ENCODE data around the gene MAD1L1.
A peak's percentile ranks its signal among the peaks of the same experiment; 100 is the strongest.

The MAD1L1 gene

GRCh38 chr7:1922071-1922869, 310.5 kb downstream of the MAD1L1 start:
- Mint-ChIP-seq H3K4me1 (peaks cover 31% of the 10 kb centered on the region), H3K27ac (no peak overlapping the region), H3K9me3 (no peaks in the 10 kb centered on the region), H3K4me3 (no peak overlapping the region), H3K36me3 (ENCODE audit: low read depth) (peaks cover 5% of the 10 kb centered on the region), H3K27me3 (ENCODE audit: low read depth, poor library complexity) (peaks cover 9% of the 10 kb centered on the region)
- no peak for TF ChIP-seq CTCF (IDR thresholded peaks at IDR 0.05)
- DNase-seq: no peak

GRCh38 chr7:1920881-1921280, 311.9 kb downstream of the MAD1L1 start:
- no peak for TF ChIP-seq CTCF (IDR thresholded peaks at IDR 0.05)
- H3K27me3 Mint-ChIP-seq (ENCODE audit: low read depth, poor library complexity): peaks cover 9% of the 10 kb centered on the region
- no peak overlapping the region for H3K4me3 Mint-ChIP-seq
- H3K36me3 Mint-ChIP-seq (ENCODE audit: low read depth): peaks cover 5% of the 10 kb centered on the region
- no peaks in the 10 kb centered on the region for H3K9me3 Mint-ChIP-seq
- peaks cover 19% of the 10 kb centered on the region for H3K4me1 Mint-ChIP-seq
- DNase-seq: no peak
- H3K27ac Mint-ChIP-seq: no peak overlapping the region

GRCh38 chr7:1920266-1920681, 312.5 kb downstream of the MAD1L1 start:
- peak overlapping the region; percentile 29 for H3K27ac Mint-ChIP-seq
- DNase-seq: no peak

GRCh38 chr7:1919539-1920265, 313.0 kb downstream of the MAD1L1 start:
- H3K36me3 Mint-ChIP-seq (ENCODE audit: low read depth): peaks cover 5% of the 10 kb centered on the region
- no peak for TF ChIP-seq CTCF (IDR thresholded peaks at IDR 0.05)
- peaks cover 14% of the 10 kb centered on the region for H3K4me1 Mint-ChIP-seq
- H3K27me3 Mint-ChIP-seq (ENCODE audit: low read depth, poor library complexity): peaks cover 9% of the 10 kb centered on the region
- H3K27ac Mint-ChIP-seq: peak overlapping the region; percentile 29
- no peak overlapping the region for H3K4me3 Mint-ChIP-seq
- no peak for DNase-seq
- H3K9me3 Mint-ChIP-seq: no peaks in the 10 kb centered on the region

More at GRCh38 chr7:1920266-1920681, 312.5 kb downstream of the MAD1L1 start:
- Mint-ChIP-seq H3K27me3 (ENCODE audit: low read depth, poor library complexity) (peaks cover 9% of the 10 kb centered on the region), H3K36me3 (ENCODE audit: low read depth) (peaks cover 5% of the 10 kb centered on the region), H3K4me3 (no peak overlapping the region), H3K9me3 (no peaks in the 10 kb centered on the region), H3K4me1 (peaks cover 14% of the 10 kb centered on the region)
- no peak for TF ChIP-seq CTCF (IDR thresholded peaks at IDR 0.05)

GRCh38 chr7:1918881-1919525, 313.7 kb downstream of the MAD1L1 start:
- H3K27ac Mint-ChIP-seq: no peak overlapping the region
- no peak overlapping the region for H3K4me3 Mint-ChIP-seq
- H3K9me3 Mint-ChIP-seq: no peaks in the 10 kb centered on the region
- TF ChIP-seq CTCF (IDR thresholded peaks at IDR 0.05): no peak
- peaks cover 9% of the 10 kb centered on the region for H3K27me3 Mint-ChIP-seq (ENCODE audit: low read depth, poor library complexity)
- no peak for DNase-seq
- H3K36me3 Mint-ChIP-seq (ENCODE audit: low read depth): peaks cover 5% of the 10 kb centered on the region
- peaks cover 19% of the 10 kb centered on the region for H3K4me1 Mint-ChIP-seq

Data from nephron progenitor cell (in vitro differentiated cells).